A673 (cell line): Measurements from ENCODE around the gene SRRT. TPM values are rescaled to one million over a fixed set of nuclear protein-coding genes. Genes with fewer than 3 reads are reported as not detected.

Source experiments
- BruUV-seq: library from RNA; stranded (reverse); fragments of 400-500 nt; replicated peaks from 2 replicates; lab custom pipeline; 2021; lab: Mats Ljungman, UMichigan
- CTCF ChIA-PET: fragments of 300-600 bp; sonication (Branson Sonifier 250); formaldehyde crosslinking; loops from one replicate; lab custom pipeline; 2022; ENCODE audit warnings: antibody characterized with exemption; lab: Charles Lee
- POLR2A ChIA-PET: fragments of 300-600 bp; sonication (Branson Sonifier 250); formaldehyde crosslinking; loops from one replicate; lab custom pipeline; 2022; ENCODE audit warnings: antibody characterized with exemption; ENCODE audit not compliant: low non-redundant PET; lab: Charles Lee
- DNase-seq: peaks from one replicate; pipeline ENCODE4 v3.0.0-alpha.2; 2015; ENCODE audit warnings: low spot score
- H3K27ac ChIP-seq: fragments of 200-600 bp; sonication (generic); 2 replicates; pipeline ENCODE4 v1.5.1; 2016; ENCODE audit warnings: mixed run types, low read depth, mild to moderate bottlenecking, mixed read lengths, antibody characterized with exemption, low read length; ENCODE audit not compliant: poor library complexity, severe bottlenecking
- H3K27me3 ChIP-seq: fragments of 200-600 bp; sonication (generic); replicated peaks from 2 replicates; pipeline ENCODE4 v1.6.1; 2017; ENCODE audit warnings: mixed run types, low read depth, mild to moderate bottlenecking, mixed read lengths, antibody characterized with exemption, low read length; ENCODE audit not compliant: insufficient read depth, poor library complexity
- H3K36me3 ChIP-seq: fragments of 200-600 bp; sonication (generic); 2 replicates; pipeline ENCODE4 v1.6.1; 2016; ENCODE audit warnings: mixed run types, mild to moderate bottlenecking, mixed read lengths, antibody characterized with exemption, low read length; ENCODE audit not compliant: insufficient read depth, poor library complexity, severe bottlenecking
- H3K4me1 ChIP-seq: fragments of 200-600 bp; sonication (generic); 2 replicates; pipeline ENCODE4 v1.6.1; 2017; ENCODE audit warnings: mixed run types, mild to moderate bottlenecking, mixed read lengths, antibody characterized with exemption, low read length; ENCODE audit not compliant: insufficient read depth, poor library complexity, severe bottlenecking
- H3K4me3 ChIP-seq: fragments of 200-600 bp; sonication (generic); 2 replicates; pipeline ENCODE4 v1.5.1; 2016; ENCODE audit warnings: low read depth, mixed run types, mild to moderate bottlenecking, mixed read lengths, low read length; ENCODE audit not compliant: poor library complexity, severe bottlenecking
- H3K9me3 ChIP-seq: fragments of 200-600 bp; sonication (generic); 2 replicates; pipeline ENCODE4 v1.6.1; 2016; ENCODE audit warnings: mixed run types, low read depth, mild to moderate bottlenecking, mixed read lengths, antibody characterized with exemption, low read length; ENCODE audit not compliant: poor library complexity, severe bottlenecking
- CTCF ChIP-seq: fragments of 300-800, 200-600 bp; sonication (generic); conservative IDR thresholded peaks from 2 replicates; pipeline ENCODE4 v1.5.1; 2017; ENCODE audit warnings: low read depth, mild to moderate bottlenecking, antibody characterized with exemption, low read length, moderate library complexity, mixed read lengths
- EZH2 ChIP-seq: fragments of 200-600 bp; sonication (generic); IDR thresholded peaks from 2 replicates; pipeline ENCODE4 v1.6.1; 2017; ENCODE audit warnings: borderline replicate concordance, low read depth, mild to moderate bottlenecking, mixed read lengths, antibody characterized with exemption, low read length; ENCODE audit not compliant: poor library complexity, severe bottlenecking
- intact Hi-C: fragments of 100-400 bp; cut with micrococcal nuclease; formaldehyde crosslinking; loops from one replicate; pipeline ENCODE4 v1.10.0; 2022; ENCODE audit not compliant: unreplicated experiment
- total RNA-seq: library from RNA; stranded (reverse); gene quantifications from 2 replicates; pipeline ENCODE4 v1.2.3, GENCODE V29; 2021

SRRT gene
- total RNA-seq, 1 experiment from 2014 or later = 277 TPM

- H3K4me3 ChIP-seq = peak overlapping the region; percentile 82
- H3K9me3 ChIP-seq = no peaks in the 10 kb centered on the region
- no peak for DNase-seq
- peaks cover 28% of the 10 kb centered on the region for H3K4me1 ChIP-seq
- H3K27ac ChIP-seq = peak overlapping the region; percentile 96
- ChIA-PET CTCF (no interaction called here), POLR2A (no interaction called here)
- intact Hi-C loops = no loop called here
- H3K36me3 ChIP-seq = peaks cover 21% of the 10 kb centered on the region
- BruUV-seq = no TSS peak
- no peaks in the 10 kb centered on the region for H3K27me3 ChIP-seq
- TF ChIP-seq CTCF = no peak
- TF ChIP-seq EZH2 = no peak
Measured at GRCh38 chr7:100866729-100867039, 8.2 kb upstream of the SRRT start.

DNA sequence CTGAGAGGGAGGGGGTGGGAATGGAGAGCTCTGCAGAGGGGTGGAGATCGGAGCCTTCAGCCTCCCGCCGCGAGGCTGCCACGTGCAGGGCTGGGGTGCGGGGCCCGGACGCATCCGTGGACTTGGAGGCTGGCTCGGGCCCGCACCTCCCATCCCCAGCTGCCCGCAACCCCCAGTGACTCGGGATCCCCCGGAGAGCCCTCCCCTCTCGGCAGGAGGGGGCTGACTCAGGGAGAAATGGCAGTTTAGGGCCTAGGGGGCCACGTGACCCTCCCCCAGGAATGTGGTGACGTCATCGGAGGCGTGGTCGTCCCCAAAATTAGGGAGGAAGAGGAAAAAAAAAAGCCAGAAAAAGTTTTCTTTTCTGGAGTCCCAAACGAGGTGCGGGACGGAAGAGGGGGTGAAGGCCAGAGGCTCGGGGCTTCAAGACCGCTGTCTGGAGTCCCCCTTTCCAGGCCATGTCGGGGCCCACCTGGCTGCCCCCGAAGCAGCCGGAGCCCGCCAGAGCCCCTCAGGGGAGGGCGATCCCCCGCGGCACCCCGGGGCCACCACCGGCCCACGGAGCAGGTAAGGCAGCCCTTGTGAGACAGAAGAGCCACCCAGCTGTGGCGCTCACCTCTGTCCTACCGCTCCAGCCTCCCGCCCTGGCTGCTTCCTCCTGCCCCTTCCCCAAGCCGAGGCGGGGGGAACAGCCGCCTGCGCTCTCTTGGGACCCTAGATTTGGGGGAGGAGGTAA, 7.7 kb upstream of the SRRT start, which contains the start of gene TRIP6:
Gene TRIP6, plus strand, starts transcription at position 348 of the 736 bp plus-strand sequence. Its CDS starts 111 bp downstream, at position 459.
- ChIA-PET CTCF (no interaction called here), POLR2A (no interaction called here)
- Histone ChIP-seq H3K36me3 (peaks cover 26% of the 10 kb centered on the region), H3K9me3 (no peaks in the 10 kb centered on the region), H3K4me1 (peaks cover 28% of the 10 kb centered on the region), H3K27ac (peak within 1 kb of the TSS; percentile 96), H3K27me3 (no peaks in the 10 kb centered on the region), H3K4me3 (peak within 1 kb of the TSS; percentile 82)
- intact Hi-C loops = no loop called here
- BruUV-seq = TSS peak; percentile 81
- peak; percentile 97 for DNase-seq
- TF ChIP-seq EZH2 = no peak
- no peak for TF ChIP-seq CTCF

- no TSS peak for BruUV-seq
- intact Hi-C loops = no loop called here
- peak overlapping the region; percentile 96 for H3K27ac ChIP-seq
Measured at GRCh38 chr7:100867776-100868485, 7.0 kb upstream of the SRRT start.

More at GRCh38 chr7:100867776-100868485, 7.0 kb upstream of the SRRT start:
- H3K9me3 ChIP-seq = no peaks in the 10 kb centered on the region
- no peaks in the 10 kb centered on the region for H3K27me3 ChIP-seq
- H3K36me3 ChIP-seq = peaks cover 31% of the 10 kb centered on the region
- CTCF ChIA-PET = no interaction called here
- peak overlapping the region; percentile 82 for H3K4me3 ChIP-seq
- H3K4me1 ChIP-seq = peaks cover 28% of the 10 kb centered on the region
- no peak for DNase-seq
- POLR2A ChIA-PET = no interaction called here
- TF ChIP-seq EZH2 (no peak), CTCF (no peak)
